Stimulated activated CD8-positive, alpha-beta memory T cell treated with anti-CD3 and anti-CD28 coated beads, Interleukin-12 subunit alpha, Interleukin-12 subunit beta, amount 100 ng/mL, for 24 hours (primary cell): Measurements from ENCODE around the gene RFTN2.
"Not testable (repeated sequence)": the region's sequence is repeated elsewhere in the genome, so short reads cannot be mapped to it uniquely, and the experiment has no call there.

Source experiments
- DNase-seq: peaks from one replicate; pipeline ENCODE4 v3.0.0-alpha.2; 2020; ENCODE audit errors: extremely low read depth

Gene RFTN2

DNA sequence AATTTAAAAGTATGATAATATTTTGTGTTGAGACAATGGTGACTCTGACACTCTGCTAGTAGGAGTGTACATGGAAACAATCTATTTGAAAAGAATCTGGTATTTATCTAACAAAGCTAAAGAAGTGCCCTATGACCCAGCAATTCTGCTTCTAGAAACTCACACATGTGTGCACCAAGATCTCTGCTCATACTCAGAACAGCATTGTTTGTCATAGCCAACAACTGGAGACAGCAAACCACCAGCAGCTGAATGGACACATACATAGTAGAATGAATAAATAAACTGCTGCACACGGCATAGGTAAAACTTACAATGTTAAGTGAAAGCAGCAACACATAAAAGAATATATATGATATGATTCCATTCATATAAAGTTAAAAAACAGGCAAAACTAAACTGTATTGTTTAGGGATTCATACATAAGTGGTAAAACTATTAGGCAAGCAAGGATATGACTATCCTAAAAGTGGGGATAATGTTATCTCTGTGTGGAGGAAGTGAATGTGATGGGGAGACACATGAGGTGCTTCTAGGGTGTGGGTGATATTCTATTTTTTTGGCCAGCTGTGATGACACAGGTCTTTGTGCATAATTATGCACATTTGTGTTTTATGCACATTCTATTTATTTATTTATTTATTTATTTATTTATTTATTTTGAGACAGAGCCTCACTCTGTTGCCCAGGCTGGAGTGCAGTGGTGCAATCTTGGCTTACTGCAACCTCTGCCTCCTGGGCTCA lies 71.1 kb downstream of the RFTN2 start:
- DNase-seq, result no peak

DNA sequence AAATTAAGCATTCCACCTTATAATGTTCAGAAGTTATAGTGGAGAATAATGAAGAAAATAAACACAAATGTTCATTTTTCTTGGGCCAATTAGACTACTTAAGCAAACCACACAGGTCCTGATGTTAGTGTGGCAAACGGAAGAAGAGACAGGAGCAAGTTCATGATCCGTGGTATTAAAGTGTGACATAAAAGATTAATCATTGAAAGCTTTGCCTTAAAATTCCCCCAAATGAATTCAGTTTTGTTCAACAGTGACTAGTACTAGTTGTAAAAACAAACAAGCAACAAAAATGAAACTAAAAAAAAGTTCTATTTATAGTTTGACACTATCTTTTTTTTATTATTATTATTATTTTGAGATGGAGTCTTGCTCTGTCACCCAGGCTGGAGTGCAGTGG lies 73.7 kb downstream of the RFTN2 start:
- no peak for DNase-seq

DNA sequence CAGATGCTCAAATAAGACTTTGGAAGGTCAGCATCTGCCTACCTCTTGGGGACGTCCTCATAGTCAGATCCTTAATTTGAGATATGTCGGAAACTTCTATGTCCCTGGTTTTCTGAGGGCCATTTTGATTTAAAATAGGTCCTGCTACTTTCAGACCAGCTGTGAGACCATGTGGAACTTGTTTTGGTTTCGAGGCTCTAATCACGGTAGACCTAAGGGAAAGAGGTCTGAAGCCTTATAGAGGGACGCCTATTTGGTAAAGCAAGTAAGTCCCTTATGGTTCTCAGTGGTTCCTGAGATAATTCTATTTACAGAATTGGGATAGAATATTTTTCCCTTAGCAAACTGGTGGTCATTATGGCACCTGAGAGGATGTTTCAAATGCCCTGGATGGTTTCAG lies 75.1 kb downstream of the RFTN2 start:
- no peak for DNase-seq

DNA sequence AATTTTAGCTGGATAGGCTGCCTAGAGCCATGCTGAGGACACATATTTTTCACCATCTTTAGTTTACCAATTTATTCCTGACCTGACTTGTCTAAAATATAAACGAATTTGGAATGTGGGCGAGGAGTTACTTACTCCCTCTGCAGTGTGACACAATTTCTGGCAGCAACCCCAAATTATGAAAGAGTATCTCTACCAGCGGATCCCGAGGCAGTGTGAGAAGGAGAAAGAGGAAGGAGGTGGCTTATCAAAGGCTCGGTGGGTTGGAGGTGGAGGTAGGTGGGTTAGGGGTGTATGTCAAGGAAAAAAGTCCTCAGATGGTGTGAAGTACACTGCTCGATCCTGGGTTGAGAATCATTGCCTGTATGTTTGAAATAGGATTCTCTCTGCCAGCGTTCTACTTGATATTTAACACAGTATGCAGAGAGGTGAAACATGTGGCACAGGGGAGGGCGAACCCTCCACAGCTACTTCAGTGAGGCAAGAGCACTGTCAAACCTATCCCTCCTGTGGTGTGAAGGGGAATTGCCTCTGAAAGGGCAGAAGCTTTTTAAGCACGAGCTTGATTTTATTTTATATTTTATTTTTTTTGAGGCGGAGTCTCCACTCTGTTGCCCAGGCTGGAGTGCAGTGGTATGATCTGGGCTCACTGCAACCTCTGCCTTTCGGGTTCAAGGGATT lies 76.0 kb downstream of the RFTN2 start:
- no peak for DNase-seq

DNA sequence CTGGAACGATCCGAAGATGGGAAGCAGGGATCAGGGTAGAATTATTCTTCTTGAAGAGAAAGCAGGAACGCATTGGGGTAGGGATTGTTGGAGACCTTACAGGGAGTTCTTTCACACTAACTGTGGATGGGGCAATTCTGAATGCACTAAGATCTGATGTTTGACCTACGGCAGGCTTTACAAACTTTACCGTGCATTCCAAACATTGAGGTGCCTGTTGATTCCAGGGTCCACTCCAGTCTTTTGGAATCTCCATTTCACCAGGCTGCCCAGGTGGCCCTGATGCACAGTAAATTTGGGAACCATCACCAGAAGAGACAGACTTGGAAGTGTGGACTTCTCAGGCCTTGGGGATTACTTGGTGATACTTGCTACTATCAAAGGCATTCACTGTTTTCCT lies 76.9 kb downstream of the RFTN2 start:
- no peak for DNase-seq

DNA sequence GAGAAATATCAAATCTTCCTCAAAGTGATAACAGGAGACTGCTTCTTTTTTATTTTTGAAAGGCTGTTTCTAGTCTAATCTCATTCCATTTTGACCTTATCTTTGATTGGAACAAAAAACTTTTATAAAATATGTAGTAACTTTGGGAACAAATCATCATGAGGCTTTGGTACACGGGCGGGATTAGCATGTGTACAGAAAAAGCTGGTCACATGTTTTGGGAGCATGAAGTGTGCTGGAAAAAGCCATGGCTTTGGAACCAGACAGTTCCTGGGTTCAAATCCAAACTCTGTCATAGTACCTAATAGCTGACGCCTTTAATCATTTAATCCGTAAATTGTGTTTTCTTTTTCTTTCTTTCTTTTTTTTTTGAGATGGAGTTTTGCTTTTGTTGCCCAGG lies 78.2 kb downstream of the RFTN2 start:
- no peak for DNase-seq

DNA sequence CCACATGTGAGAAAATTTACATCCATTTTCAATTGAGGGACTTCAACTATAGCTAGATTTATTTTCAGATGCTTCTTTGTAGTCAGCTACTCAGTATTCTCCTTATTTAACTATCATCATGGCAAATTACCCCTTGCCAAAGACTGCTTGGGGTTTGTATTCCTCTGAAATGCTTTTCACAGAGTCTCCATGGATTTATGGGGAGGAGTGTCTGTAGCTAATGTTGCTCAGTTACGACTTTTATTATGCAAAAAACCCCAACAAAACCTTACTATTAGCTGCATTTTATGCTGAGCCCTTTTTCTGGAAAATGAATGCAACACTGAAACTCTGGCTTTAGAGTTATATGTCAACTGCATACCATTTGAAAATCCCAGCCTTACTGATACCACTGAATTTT lies 78.6 kb downstream of the RFTN2 start:
- DNase-seq, result no peak

DNA sequence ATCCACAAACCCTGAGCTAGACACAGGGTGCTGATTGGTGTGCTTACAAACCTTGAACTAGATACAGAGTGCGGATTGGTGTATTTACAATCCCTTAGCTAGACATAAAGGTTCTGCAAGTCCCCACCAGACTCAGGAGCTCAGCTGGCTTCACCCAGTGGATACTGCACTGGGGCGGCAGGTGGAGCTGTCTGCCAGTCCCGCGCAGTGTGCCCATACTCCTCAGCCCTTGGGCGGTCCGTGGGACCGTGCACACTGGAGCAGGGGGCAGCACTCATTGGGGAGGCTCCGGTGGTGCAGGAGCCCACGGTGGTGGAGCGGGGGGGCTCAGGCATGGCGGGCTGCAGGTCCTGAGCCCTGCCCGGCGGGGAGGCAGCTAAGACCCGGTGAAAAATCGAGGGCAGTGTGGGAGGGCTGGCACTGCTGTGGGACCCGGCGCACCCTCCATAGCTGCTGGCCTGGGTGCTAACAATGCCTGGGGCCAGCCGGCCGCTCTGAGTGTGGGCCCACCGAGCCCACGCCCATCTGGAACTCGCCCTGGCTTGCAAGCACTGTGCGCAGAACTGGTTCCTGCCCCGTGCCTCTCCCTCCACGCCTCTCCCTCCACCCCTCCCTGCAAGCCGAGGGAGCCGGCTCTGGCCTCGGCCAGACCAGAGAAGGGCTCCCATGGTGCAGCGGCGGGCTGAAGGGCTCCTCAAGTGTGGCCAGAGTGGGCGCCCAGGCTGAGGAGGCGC lies 83.9 kb downstream of the RFTN2 start:
- DNase-seq, result no peak

DNA sequence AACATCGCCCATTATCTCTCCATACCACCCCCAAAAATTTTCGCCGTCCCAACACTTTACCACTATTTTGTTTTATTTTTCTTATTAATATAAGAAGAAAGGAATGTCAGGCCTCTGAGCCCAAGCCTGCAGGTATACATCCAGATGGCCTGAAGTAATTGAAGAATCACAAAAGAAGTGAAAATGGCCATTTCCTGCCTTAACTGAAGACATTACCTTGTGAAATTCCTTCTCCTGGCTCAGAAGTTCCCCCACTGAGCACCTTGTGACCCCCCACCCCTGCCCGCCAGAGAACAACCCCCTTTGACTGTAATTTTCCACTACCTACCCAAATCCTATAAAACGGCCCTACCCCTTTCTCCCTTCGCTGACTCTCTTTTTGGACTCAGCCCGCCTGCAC lies 88.1 kb downstream of the RFTN2 start:
- DNase-seq, result not testable (repeated sequence)

DNA sequence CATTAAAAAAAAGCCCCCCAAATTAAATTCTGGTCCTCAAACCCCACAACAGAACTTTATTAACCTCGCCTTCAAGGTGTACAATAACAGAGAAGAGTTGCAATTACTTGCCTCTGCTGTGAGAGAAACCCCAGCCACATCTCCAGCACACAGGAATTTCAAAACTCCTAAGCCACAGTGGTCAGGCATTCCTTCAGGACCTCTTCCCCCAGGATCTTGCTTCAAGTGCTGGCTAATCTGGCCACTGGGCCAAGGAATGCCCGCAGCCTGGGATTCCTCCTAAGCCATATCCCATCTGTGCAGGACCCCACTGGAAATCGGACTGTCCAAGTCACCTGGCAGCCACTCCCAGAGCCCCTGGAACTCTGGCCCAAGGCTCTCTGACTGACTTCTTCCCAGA lies 95.2 kb downstream of the RFTN2 start:
- not testable (repeated sequence) for DNase-seq

DNA sequence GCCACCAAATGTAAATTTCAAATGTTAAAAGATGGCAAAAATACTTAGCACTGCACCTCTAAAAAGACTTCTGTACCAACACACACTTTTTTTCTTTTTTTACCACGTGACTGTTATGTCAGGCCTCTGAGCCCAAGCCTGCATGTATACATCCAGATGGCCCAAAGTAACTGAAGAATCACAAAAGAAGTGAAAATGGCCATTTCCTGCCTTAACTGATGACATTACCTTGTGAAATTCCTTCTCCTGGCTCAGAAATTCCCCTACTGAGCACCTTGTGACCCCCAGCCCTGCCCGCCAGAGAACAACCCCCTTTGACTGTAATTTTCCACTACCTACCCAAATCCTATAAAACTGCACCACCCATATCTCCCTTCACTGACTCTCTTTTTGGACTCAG lies 97.1 kb downstream of the RFTN2 start:
- DNase-seq, result not testable (repeated sequence)

DNA sequence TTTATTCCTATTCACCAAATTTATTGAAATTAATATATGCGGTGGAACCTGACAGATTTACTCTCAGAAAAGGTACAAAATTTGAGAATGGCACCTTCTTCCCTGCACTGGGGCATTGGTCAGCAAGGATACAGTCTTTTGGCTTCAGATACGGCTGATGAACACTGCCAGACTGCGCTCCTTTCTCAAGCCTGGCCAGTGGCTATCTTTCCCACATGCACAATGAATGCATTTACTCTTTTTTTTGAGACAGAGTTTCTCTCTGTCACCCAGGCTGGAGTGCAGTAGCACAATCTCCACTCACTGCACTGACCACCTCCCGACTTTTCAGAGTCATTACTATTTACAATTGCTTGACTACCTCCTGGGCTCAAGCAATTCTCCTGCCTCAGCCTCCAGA lies 97.9 kb downstream of the RFTN2 start:
- no peak for DNase-seq

DNA sequence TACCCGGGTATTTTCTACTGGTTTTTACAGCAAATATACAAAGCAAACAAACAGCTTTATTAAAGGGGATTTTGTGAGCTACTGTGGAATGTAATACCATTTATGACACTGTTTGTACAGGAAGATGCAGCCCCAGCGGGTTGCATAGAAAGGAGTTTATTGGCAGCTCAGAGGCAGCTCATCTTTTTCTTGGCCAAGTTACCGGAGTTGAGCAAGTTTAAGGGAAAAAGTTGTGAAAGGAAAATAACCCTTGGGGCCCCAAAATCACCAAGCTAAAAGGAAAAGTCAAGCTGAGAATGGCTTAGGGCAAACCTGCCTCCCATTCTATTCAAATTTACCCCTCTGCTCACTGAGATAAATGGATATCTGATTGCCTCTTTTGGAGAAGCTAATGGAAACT lies 98.8 kb downstream of the RFTN2 start:
- DNase-seq, result no peak

DNA sequence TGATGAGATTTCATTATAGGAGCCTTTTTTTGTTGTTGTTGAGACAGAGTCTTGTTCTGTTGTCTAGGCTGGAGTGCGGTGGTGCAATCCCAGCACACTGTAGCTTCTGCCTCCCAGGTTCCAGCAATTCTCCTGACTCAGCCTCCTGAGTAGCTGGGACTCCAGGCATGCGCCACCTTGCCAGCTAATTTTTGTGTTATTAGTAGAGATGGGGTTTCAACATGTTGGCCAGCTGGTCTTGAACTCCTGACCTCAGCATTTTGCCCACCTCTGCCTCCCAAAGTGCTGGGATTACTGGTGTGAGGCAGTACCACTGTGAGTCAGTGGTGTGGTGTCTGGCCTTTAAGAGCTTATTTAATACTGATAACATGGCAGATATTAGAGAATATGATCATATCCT lies 99.4 kb downstream of the RFTN2 start:
- DNase-seq, result no peak

DNA sequence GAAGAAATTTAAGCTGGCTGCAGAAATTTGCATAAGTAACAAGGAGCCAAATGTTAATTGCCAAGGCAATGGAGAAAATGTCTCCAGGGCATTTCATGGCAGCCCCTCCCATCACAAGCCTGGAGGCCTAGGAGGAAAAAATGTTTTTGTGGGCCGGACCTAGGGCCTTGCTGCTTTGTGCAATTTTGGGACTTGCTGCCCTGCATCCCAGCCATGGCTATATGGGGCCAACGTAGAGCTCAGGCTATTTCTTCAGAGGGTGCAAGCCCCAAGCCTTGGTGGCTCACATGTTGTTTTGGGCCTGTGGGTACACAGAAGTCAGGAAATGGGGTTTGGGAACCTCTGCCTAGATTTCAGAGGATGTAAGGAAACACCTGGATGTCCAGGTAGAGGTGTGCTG lies 101.8 kb downstream of the RFTN2 start:
- no peak for DNase-seq

DNA sequence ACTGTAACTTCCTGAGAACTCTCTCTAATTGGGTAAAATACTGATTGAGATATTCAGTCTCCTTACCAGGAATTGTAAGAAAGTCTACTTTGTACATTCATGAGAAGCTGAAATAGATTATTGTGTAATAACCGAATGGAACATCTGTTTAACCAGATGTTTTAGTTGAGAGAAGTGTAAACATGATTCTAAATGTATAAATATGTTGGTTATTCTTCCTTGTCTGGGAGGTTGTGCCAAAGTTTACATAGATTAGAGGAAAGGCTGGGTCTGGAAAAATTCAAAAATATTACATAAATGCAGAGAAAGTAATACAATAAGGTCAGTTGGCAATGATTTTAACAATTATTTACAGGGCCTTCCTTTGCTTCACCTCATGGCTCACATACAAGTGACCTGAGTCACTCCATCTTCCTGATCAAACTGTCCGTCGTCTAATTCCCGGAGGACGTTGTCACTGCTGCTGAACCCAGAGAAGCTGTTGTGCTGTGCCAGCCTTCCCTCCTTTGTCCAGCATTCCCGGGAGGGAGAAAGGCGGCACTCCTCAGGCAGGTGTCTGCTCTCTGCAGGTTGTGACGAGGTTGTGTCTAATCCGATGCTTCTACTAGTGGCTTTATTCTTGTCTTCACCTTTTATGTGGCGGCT lies 103.6 kb downstream of the RFTN2 start:
- no peak for DNase-seq

DNA sequence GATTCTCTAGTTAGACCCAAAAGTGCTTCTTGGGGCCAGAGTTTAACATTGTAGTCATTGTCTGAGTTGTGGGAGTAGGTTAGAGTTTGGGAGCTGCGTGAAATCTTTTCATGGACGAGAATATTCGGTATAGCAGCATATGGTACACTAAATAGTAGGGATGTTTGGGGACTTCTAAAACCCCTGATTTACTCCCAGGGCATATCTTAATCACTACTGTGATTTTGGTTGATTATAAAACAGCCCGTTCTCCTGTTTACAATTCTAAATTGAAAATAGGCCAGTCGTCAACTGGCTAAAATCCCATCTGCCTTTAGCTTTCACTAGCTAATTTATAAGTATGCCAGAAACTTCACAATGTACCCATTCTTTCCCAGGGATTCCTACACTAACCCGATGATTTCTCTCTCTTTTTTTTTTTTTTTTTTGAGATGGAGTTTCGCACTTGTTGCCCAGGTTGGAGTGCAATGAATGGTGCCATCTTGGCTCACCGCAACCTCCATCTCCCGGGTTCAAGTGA lies 115.2 kb downstream of the RFTN2 start:
- no peak for DNase-seq

DNA sequence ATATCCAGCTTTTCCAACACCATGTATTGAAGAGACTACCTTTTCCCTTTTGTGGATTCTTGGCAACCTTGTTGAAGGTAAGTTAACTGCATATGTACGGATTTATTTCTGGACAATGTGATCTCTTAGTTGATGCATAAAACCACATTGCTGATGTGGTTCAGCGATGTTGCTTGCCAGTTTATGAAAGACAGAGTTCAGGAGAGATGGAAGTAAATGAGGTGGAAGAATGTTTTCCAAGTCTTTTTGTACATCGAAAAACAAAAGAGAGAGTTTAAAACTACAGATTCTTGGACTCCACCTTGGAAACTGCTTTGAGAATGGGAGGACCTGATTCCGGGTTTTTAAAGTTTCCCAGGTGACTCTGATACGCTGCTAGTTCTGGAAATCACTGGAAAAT lies 115.7 kb downstream of the RFTN2 start:
- no peak for DNase-seq

DNA sequence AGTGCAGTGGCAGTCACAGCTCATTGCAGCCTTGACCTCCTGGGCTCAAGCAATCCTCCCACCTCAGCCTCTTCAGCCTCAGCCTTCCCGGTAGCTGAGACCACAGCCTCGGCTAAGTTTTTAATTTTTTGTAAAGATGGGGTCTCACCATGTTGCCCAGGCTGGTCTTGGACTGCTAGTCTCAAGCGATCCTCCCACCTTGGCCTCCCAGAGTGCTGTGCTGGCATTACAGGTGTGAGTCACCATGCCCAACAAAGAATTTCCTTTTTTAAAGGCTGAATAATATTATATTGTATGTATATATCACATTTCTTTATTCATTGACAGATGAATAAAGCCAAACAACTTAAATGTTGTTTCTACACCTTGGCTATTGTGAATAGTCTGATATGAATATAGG lies 117.0 kb downstream of the RFTN2 start:
- no peak for DNase-seq

DNA sequence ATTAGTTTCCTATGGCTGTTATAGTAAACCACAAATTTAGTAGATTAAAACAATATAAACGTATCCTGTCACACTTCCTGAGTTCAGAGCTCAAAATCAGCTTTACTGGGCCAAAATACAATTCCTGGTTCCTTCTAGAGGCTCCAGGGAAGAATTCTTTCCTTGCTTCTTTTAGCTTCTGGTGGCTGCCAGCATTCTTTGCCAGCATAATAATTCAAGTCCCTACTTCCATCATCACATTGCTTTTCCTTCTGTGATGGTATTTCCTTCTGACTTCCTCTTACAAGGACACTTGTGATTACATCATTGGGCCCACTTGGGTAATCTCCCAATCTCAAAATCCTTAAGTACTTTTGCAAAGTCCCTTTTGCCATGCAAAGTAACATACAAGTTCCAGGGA lies 118.9 kb downstream of the RFTN2 start:
- no peak for DNase-seq

DNA sequence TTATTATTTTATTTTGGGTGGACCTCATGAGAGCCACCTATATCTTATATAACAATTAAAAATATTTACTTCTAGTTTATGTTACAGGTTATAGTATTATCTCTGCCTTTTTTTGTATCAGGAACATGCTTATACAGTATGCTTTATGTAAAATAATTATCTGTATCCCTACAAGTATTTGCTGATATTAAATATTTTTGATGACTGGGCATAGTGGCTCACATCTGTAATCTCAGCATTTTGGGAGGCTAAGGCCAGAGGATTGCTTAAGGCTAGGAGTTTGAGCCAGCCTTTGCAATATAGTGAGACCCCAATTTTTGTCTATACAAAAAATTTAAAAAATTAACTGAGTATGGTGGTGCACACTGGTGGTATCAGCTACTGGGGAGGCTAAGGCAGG lies 119.9 kb downstream of the RFTN2 start:
- no peak for DNase-seq

DNA sequence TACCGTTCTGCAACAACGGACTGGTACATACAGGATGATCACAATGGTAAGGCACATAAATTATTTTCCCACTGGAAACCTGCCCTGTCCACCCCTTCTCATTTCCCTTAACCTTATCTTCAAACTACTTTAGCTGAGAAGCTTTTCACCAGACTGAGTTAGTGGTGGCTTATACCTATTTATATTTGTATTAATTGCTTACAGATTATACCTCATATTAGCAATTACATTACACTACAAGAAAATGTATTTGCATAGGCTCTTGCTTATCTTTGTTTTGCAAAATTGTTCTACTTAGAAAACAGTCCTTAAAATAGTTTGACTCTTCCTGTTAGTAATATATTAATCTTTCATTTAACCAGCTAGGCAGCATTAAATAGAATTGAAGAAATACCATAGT lies 124.1 kb downstream of the RFTN2 start:
- not testable (repeated sequence) for DNase-seq
